Inferior parietal cortex (tissue), 1 donor: ENCODE measurements around the gene HOOK2.

Experiments
- DNase-seq: peaks from one replicate; pipeline ENCODE4 v3.0.0-alpha.2; 2016; ENCODE audit errors: extremely low spot score

HOOK2 gene

DNA sequence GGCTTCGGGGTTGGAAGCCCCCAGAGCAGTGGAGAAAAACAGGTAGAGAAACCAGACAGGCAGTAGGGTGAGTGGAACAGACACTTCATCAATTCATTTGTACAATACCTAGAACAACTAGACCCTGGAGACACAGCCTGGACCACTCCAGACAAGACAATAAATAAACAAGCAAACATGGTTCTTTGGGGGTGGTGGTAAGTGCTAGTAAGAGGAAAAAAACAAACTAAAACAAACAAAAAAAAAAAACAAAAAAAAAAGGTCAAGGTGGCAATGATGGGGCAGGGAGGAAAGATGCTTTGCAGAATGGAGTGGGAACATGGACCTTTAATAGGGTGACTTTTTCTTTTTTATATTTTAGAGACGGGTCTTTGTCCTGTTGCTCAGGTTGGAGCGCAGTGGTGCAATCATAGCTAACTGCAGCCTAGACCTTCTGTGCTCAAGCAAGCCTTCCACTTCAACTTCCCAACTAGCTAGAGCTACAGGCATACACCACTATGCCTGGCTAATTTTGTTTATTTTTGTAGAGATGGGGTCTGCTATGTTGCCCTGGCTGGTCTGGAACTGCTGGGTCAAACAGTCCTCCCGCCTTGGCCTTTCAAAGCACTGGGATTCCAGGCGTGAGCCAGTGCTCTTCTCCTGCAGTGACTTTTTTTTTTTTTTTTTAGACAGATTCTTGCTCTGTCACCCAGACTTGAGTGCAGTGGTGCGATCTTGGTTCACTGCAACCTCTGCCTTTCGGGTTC lies 19.0 kb upstream of the HOOK2 start:
- DNase-seq, result no peak

DNA sequence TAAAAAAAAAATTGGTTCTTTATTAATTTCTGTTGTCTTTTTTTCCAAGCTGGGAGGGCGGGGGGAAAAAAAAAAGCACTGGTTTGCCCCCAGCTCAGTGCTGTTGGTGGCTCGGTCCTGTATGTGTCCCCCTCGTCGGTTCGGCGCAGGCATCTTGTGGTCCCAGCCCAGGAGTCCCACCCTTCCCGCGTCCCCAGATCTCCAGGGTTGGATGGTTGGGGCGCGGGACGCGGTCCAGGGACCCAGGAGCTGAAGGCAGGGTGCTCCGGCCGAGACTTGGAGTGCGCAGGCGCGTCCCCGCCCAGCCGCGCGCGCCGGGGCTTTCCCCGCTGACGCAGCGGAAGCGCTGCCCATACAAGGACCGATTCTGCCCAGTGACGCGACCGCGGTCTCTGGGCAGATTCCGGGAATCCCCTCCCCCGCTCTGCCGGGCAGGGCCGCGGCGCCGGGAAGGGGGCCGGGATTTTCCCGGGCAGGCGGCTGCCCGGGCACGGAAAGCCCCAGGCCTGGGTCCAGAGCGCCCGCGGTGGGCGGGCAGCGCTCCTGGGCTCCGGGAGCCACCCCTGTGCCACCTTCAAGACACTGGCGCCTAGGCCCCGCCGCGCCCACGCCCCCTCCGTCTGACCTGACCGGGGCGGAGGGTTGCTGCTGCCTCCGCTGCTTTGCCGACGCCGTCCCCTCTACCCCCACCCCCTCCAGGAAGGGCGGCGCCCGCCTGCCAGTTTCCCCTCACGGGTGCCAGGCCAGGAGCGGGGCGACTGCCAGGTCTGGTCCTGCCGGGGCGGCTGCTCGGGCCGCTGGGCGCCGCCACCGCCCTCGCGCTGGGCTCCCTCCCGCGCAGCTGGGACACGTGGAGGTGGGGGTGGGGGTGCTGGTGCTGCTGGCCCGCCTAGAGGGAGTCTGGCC lies 18.2 kb upstream of the HOOK2 start:
- DNase-seq, result peak; percentile 93

DNA sequence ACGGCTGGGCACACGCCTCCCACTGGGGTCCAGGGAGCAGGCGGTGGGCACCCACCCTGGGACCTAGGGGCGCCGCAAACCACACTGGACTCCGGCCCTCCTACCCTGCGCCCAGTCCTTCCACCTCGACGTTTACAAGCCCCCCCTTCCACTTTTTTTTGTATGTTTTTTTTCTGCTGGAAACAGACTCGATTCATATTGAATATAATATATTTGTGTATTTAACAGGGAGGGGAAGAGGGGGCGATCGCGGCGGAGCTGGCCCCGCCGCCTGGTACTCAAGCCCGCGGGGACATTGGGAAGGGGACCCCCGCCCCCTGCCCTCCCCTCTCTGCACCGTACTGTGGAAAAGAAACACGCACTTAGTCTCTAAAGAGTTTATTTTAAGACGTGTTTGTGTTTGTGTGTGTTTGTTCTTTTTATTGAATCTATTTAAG lies 17.5 kb upstream of the HOOK2 start:
- DNase-seq, result no peak

DNA sequence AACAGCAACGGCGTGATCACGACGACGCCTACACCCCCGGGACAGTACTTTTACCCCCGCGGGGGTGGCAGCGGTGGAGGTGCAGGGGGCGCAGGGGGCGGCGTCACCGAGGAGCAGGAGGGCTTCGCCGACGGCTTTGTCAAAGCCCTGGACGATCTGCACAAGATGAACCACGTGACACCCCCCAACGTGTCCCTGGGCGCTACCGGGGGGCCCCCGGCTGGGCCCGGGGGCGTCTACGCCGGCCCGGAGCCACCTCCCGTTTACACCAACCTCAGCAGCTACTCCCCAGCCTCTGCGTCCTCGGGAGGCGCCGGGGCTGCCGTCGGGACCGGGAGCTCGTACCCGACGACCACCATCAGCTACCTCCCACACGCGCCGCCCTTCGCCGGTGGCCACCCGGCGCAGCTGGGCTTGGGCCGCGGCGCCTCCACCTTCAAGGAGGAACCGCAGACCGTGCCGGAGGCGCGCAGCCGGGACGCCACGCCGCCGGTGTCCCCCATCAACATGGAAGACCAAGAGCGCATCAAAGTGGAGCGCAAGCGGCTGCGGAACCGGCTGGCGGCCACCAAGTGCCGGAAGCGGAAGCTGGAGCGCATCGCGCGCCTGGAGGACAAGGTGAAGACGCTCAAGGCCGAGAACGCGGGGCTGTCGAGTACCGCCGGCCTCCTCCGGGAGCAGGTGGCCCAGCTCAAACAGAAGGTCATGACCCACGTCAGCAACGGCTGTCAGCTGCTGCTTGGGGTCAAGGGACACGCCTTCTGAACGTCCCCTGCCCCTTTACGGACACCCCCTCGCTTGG lies 16.9 kb upstream of the HOOK2 start:
- DNase-seq, result peak; percentile 47

DNA sequence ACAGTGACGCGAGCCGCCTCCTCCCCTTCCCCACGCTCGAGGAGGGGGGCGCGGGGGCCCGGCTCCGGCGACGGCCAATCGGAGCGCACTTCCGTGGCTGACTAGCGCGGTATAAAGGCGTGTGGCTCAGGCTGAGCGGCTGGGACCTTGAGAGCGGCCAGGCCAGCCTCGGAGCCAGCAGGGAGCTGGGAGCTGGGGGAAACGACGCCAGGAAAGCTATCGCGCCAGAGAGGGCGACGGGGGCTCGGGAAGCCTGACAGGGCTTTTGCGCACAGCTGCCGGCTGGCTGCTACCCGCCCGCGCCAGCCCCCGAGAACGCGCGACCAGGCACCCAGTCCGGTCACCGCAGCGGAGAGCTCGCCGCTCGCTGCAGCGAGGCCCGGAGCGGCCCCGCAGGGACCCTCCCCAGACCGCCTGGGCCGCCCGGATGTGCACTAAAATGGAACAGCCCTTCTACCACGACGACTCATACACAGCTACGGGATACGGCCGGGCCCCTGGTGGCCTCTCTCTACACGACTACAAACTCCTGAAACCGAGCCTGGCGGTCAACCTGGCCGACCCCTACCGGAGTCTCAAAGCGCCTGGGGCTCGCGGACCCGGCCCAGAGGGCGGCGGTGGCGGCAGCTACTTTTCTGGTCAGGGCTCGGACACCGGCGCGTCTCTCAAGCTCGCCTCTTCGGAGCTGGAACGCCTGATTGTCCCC lies 16.1 kb upstream of the HOOK2 start, which contains the start of gene JUNB:
TSS of gene JUNB (plus strand) at position 142 of the 706 bp plus-strand sequence. CDS start at position 428, 286 bp downstream.
- DNase-seq, result peak; percentile 97

- no peak for DNase-seq
Observed at GRCh38 chr19:12790628-12791344, 15.4 kb upstream of the HOOK2 start.

DNA sequence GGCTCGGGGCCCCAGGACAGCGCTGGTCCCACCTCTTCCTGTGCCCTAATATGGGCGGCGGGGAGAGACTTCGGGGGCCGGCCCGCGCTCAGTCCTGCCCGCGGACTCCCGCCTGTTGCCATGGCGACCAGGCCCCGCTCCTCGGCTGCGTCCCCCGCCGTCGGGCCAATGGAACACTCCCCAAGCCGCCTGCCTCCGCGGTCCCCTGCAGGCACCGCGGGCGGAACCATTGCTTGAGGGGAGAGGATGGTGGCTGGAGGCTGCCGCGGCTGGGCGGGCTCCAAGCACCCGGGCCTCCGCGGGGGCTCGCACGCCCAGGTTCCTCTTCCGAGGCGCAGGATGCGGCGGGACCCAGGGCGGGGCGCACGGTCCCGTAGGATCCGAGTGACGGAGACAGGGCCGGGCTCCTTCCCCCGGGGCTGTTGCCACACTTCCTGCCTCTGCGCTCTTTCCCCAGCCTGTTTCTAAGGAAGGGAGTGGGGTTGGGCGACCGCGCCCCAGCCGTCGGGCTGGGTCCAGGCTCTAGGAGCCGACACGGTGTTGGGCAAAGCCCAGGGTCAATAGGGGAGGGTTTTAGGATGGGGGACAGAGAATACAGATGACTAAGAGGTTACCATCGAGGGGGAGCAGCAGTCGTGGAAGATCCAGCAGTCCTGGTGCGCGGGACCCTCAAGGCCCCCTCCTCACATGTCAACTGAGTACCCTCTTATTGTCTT lies 14.7 kb upstream of the HOOK2 start:
- DNase-seq, result peak; percentile 93

GRCh38 chr19:12789098-12789903 lies 13.9 kb upstream of the HOOK2 start:
- DNase-seq, result no peak

GRCh38 chr19:12788682-12789097 lies 13.3 kb upstream of the HOOK2 start:
- peak; percentile 48 for DNase-seq

DNA sequence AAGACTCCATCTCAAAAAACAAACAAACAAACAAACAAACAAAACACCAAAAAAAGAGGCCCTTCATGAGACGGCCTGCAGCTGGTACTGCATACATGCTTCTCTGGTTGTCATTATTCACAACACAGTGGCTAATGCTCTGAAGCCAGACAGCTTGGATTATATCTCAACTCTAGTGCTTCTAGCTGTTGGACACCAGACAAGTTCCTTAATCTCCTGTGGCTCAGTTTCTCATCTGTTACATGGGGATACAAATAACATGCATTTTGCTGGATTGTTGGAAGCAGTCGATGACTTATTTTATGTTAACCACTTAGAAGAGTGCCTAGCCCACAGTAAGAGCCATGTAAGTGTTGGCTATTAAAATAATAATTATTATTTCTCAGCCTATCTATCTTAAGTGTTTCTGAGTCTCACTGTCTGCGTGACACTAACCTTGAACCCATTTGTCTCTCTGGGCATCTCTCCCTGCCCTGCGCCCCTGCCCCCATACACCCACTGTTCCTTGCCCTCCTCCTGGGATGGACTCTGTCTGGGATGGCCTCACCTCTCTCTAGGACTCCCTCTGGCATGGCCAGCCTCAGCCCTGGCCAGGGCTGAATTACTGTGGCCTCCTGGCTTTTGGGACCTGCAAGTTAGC lies 12.8 kb upstream of the HOOK2 start:
- DNase-seq, result no peak

GRCh38 chr19:12787458-12787857 lies 12.1 kb upstream of the HOOK2 start:
- no peak for DNase-seq

- DNase-seq, result no peak
Observed at GRCh38 chr19:12786952-12787351, 11.6 kb upstream of the HOOK2 start.

- DNase-seq, result no peak
Observed at GRCh38 chr19:12786141-12786870, 11.0 kb upstream of the HOOK2 start.

GRCh38 chr19:12785431-12786031 lies 10.2 kb upstream of the HOOK2 start:
- DNase-seq, result no peak

- DNase-seq, result no peak
Observed at GRCh38 chr19:12784871-12785430, 9.6 kb upstream of the HOOK2 start.

DNA sequence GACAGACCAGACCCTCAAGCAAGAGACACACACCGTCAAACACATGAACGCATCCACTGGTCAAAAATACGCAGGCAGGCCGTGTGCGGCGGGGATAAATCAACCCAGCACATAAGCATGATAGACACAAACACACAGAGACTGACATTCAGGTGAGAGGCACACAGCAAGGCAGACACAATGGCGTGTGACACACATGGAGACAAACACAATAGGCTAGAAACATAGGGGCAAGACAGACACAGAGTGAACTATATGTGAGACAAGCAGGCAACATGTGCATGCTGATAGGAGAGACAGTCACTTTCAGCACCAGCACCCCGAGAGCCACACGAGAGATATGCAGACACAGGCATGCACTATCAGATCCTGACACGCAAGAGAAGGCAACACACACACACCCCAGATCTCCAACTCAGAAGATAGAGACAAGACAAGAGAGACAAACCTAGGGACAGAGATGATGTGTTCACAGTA lies 9.1 kb upstream of the HOOK2 start:
- DNase-seq, result no peak

DNA sequence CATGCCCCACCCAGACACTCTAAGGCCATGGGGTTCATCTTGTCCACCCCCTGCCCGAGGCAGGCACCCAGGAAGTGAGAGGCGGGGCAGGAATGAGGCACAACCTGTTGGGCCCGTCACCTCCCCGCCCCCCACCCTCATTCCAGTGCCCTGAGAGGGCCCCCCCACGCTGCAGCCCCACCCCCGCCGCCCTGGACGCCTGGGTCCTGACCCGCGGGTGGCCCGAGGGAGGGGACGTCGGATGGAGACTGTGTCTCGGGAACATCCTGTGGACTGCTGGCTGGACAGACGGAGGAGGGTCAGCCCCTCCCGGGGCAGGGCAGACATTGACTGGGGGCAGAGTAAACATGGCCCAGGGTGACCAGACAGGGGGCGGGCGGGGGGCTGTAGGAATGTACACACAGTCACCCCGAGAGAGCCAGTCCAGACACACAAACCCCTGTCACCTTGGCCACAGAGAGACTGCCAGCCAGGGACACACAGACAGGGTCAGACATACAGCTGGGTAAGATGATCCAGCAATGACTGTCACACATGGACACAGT lies 8.6 kb upstream of the HOOK2 start:
- DNase-seq, result no peak
